ENCODE results near the gene PLCZ1. TPM values are rescaled to one million over a fixed set of nuclear protein-coding genes. Genes with fewer than 3 reads are reported as not detected.

The PLCZ1 gene
- total and polyA plus RNA-seq, 9 of the 15 experiments (the other 6 are each of a cell fraction or from before 2014, with no cell fraction given) = not detected

DNA sequence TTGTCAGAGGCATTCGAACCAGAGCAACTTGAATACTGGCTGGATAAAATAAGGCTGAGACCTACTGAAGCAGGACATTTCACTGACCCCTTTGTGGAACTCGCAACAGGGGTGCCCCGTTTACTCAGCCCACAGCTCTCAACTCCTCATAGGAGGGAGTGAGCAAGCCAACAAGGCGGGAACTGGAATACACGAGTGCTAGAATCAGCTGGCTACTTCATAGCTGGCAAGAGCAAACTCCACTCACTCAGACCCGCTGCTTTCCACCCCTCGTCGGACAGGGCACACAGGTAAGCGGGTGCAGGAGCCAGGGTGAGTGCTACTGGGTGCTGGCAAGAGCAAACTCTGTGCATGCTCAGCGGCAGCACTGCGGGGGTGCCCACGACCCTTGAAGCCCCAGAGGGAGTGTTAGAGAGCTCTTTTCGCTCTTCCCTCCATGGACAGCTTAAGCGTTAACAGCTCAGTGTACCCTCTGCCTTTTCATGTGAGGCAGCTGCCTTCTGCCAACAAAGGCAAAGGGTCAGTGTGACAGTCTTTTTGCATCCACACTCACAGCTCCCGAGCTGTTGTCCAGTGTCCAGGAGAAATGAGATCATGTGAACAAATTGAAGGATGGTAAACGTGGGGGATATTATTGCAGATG lies 15.8 kb upstream of the PLCZ1 start:
- Histone ChIP-seq H3K9me1 (ENCODE audit: control insufficient read depth, insufficient read depth, low read length) (no peaks in the 10 kb centered on the region), H3K36me3 (ENCODE audit: control insufficient read depth, insufficient read depth, low read length) (no peaks in the 10 kb centered on the region), H4K20me1 (replicated peaks; ENCODE audit: control insufficient read depth, insufficient read depth, low read length) (no peaks in the 10 kb centered on the region), H3K4me3 (no peak overlapping the region), H3K27ac (ENCODE audit: extremely low read depth, low read depth, low read length) (0 out of 3 replicates have a peak overlapping the region, but pooled peaks have one; percentile 67), H3K27me3 (ENCODE audit: control insufficient read depth in 2 of 2, insufficient read depth in 2 of 2, low read length in 2 of 2) (no peaks in the 10 kb centered on the region), H3K9me3 (replicated peaks; ENCODE audit: control insufficient read depth, insufficient read depth, low read depth, low read length) (no peaks in the 10 kb centered on the region), H3K4me1 (replicated peaks in 1 of 2; ENCODE audit: control insufficient read depth in 2 of 2, insufficient read depth in 2 of 2, low read length in 2 of 2) (peaks cover 4 to 30% of the 10 kb centered on the region in 2 experiments; a peak in 4 of 5 replicates), H2AFZ (ENCODE audit: low read depth, low read length) (peak overlapping the region; percentile 65), H3K79me2 (ENCODE audit: control insufficient read depth, insufficient read depth, low read length) (no peaks in the 10 kb centered on the region), H3K9ac (ENCODE audit: insufficient read depth in 1 of 2, low read depth in 2 of 2, low read length in 2 of 2) (peak overlapping the region; percentile 14 to 50; a peak in 2 of 4 replicates), H3K4me2 (ENCODE audit: insufficient read depth, low read length) (no peak overlapping the region)
- ChIA-PET CTCF (ENCODE audit: low intra/inter-chr PET ratio) (no interaction called here), POLR2A (no interaction called here)
- WGBS (ENCODE audit: insufficient coverage, low coverage, missing lambda C conversion rate) = 42% methylated on average over 8 of the region's 16 CpGs
- TF ChIP-seq ZNF561 (CRISPR knock-in tag; conservative IDR thresholded peaks at IDR 0.05) = no peak
- TF ChIP-seq, protein P1, sequence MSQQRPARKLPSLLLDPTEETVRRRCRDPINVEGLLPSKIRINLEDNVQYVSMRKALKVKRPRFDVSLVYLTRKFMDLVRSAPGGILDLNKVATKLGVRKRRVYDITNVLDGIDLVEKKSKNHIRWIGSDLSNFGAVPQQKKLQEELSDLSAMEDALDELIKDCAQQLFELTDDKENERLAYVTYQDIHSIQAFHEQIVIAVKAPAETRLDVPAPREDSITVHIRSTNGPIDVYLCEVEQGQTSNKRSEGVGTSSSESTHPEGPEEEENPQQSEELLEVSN (IDR thresholded peaks at IDR 0.05; ENCODE audit: borderline replicate concordance in 1 of 2, extremely low read depth in 1 of 2, insufficient read depth in 1 of 2, insufficient read length in 1 of 2, low read depth in 1 of 2, low read length in 1 of 2, poor library complexity in 1 of 2, severe bottlenecking in 1 of 2) = peak in 1 of 2 experiments; percentile 43
- intact Hi-C loops (cut with micrococcal nuclease) = no loop called here
- DNase-seq (ENCODE audit: extremely low read depth in 1 of 4, low spot score in 3 of 4) (no peak), ATAC-seq (no peak; the same call in 2 of the 3 replicates), FAIRE-seq (no peak)
- in situ Hi-C loops (cut with MboI) = no loop called here
- BruUV-seq (replicated peaks) = no TSS peak

DNA sequence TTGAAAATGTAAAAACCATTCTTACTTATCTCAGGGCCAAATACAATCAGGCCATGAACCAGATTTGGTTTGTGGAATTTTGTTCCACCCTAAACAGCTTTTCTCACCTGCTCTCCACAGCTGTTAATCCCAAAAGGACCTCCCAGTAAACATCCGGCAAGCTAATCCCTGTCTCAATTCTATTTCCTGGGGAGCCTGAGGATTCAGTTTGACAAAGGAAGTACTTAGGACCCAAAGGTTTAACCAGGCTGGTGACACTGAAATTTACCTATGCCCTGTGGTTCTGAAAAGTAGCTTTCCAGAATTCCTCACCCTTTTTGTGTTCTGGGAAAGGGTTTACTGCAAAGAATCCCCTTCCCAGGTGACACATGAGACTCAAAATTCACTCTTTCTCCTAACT lies 15.1 kb upstream of the PLCZ1 start:
- no TSS peak for BruUV-seq (replicated peaks)
- H3K9me1 ChIP-seq (ENCODE audit: control insufficient read depth, insufficient read depth, low read length) = no peaks in the 10 kb centered on the region
- peak overlapping the region; percentile 67; the same call in 1 of the 3 replicates for H3K27ac ChIP-seq (ENCODE audit: extremely low read depth, low read depth, low read length)
- DNase-seq (ENCODE audit: extremely low read depth in 1 of 4, low spot score in 3 of 4) (no peak), ATAC-seq (no peak), FAIRE-seq (no peak)
- H3K4me3 ChIP-seq = no peak overlapping the region
- H3K4me1 ChIP-seq (replicated peaks in 1 of 2; ENCODE audit: control insufficient read depth in 2 of 2, insufficient read depth in 2 of 2, low read length in 2 of 2) = peaks cover 4 to 30% of the 10 kb centered on the region in 2 experiments; a peak in 4 of 5 replicates
- H3K9ac ChIP-seq (ENCODE audit: insufficient read depth in 1 of 2, low read depth in 2 of 2, low read length in 2 of 2) = peak overlapping the region in 1 of 2 experiments; percentile 9; a peak in 1 of 4 replicates
- no peak overlapping the region; the same call in 1 of the 2 replicates for H3K4me2 ChIP-seq (ENCODE audit: insufficient read depth, low read length)
- in situ Hi-C loops (cut with MboI) = no loop called here
- peak overlapping the region; percentile 63; the same call in 1 of the 2 replicates for H2AFZ ChIP-seq (ENCODE audit: low read depth, low read length)
- H3K27me3 ChIP-seq (ENCODE audit: control insufficient read depth in 2 of 2, insufficient read depth in 2 of 2, low read length in 2 of 2) = no peaks in the 10 kb centered on the region
- intact Hi-C loops (cut with micrococcal nuclease) = no loop called here
- no peaks in the 10 kb centered on the region for H3K36me3 ChIP-seq (ENCODE audit: control insufficient read depth, insufficient read depth, low read length)
- H3K79me2 ChIP-seq (ENCODE audit: control insufficient read depth, insufficient read depth, low read length) = no peaks in the 10 kb centered on the region
- no peaks in the 10 kb centered on the region for H4K20me1 ChIP-seq (replicated peaks; ENCODE audit: control insufficient read depth, insufficient read depth, low read length)
- TF ChIP-seq DPF2 (IDR thresholded peaks at IDR 0.05) (0 out of 2 replicates have a peak, but pooled peaks have one; percentile 4), TAF1 (IDR thresholded peaks at IDR 0.05; ENCODE audit: control insufficient read depth, extremely low read depth, insufficient read depth, low read length, severe bottlenecking) (no peak)
- POLR2A ChIA-PET = no interaction called here
- 33% methylated on average over 1 of the region's 1 CpG for WGBS (ENCODE audit: insufficient coverage, low coverage, missing lambda C conversion rate)
- CTCF ChIA-PET (ENCODE audit: low intra/inter-chr PET ratio) = no interaction called here
- H3K9me3 ChIP-seq (replicated peaks; ENCODE audit: control insufficient read depth, insufficient read depth, low read depth, low read length) = no peaks in the 10 kb centered on the region
